Medulla oblongata (tissue), 1 donor: Measurements from ENCODE around the gene SETBP1.

Experiments
- DNase-seq: peaks from one replicate; pipeline ENCODE4 v3.0.0-alpha.2; 2015; ENCODE audit errors: extremely low spot score

Gene SETBP1

GRCh38 chr18:44870631-44871502 is 190.2 kb downstream of the SETBP1 start:
- no peak for DNase-seq

GRCh38 chr18:44871771-44872170 is 191.1 kb downstream of the SETBP1 start:
- DNase-seq = no peak

- no peak for DNase-seq
These were observed 195.3 kb downstream of the SETBP1 start for GRCh38 chr18:44876024-44876423.

- no peak for DNase-seq
These were observed 196.1 kb downstream of the SETBP1 start for GRCh38 chr18:44876755-44877154.

- DNase-seq = no peak
These were observed 197.6 kb downstream of the SETBP1 start for GRCh38 chr18:44878335-44878734.

GRCh38 chr18:44880170-44880569 is 199.5 kb downstream of the SETBP1 start:
- peak; percentile 41 for DNase-seq

- no peak for DNase-seq
These were observed 200.9 kb downstream of the SETBP1 start for GRCh38 chr18:44881461-44882162.

GRCh38 chr18:44882163-44882868 is 201.6 kb downstream of the SETBP1 start:
- no peak for DNase-seq

GRCh38 chr18:44883671-44884070 is 203.0 kb downstream of the SETBP1 start:
- DNase-seq = peak; percentile 38

- DNase-seq = no peak
These were observed 203.7 kb downstream of the SETBP1 start for GRCh38 chr18:44884431-44884830.

GRCh38 chr18:44885507-44885906 is 204.8 kb downstream of the SETBP1 start:
- no peak for DNase-seq

GRCh38 chr18:44887227-44887631 is 206.5 kb downstream of the SETBP1 start:
- DNase-seq = no peak

- DNase-seq = no peak
These were observed 208.4 kb downstream of the SETBP1 start for GRCh38 chr18:44889111-44889510.

GRCh38 chr18:44893045-44893706 is 212.5 kb downstream of the SETBP1 start:
- no peak for DNase-seq

- no peak for DNase-seq
These were observed 213.3 kb downstream of the SETBP1 start for GRCh38 chr18:44893966-44894365.

GRCh38 chr18:44895176-44895798 is 214.6 kb downstream of the SETBP1 start:
- DNase-seq = peak; percentile 74

GRCh38 chr18:44896846-44897245 is 216.2 kb downstream of the SETBP1 start:
- DNase-seq = no peak

GRCh38 chr18:44897411-44897810 is 216.7 kb downstream of the SETBP1 start:
- DNase-seq = no peak

- no peak for DNase-seq
These were observed 217.1 kb downstream of the SETBP1 start for GRCh38 chr18:44897816-44898215.

GRCh38 chr18:44898498-44898897 is 217.8 kb downstream of the SETBP1 start:
- DNase-seq = no peak

- DNase-seq = no peak
These were observed 219.1 kb downstream of the SETBP1 start for GRCh38 chr18:44899832-44900231.
